Measurements from ENCODE around the gene RPS6KA2.

Gene RPS6KA2

DNA sequence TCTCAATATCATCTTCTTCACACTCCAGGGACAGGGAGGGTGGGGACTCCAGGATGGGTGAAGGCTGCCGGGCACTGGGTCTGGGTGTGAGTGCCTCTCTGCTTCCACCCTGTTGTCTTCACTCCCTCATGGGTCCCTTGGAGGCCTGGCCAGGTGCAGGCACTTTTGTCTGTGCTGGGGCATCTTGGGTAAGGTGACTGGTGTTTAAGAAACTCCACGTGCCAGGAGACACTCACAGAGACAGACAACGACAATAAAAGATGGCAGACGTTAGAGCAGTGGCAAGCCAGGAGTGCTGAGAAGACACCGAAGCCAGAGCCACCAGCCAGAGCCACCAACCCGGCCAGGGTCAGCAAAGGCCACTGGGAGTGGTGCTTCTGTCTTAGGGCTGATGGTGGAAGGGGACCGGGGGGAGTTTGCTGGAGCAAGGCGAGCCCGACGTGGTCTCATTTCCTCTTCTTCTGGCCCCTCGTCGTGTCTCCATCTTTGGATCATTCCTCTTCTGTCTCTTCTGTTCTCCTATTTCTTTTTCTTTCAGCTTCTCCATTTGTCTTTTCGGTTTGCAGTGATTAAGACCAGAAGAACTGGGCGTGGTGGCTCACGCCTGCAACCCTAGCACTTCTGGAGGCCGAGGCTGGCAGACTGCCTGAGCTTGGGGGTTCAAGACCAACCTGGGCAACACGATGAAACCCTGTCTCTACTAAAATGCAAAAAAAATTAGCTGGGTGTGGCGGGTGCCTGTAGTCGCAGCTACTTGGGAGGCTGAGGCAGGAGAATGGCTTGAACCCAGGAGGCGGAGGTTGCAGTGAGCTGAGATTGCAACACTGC is 131.3 kb downstream of the RPS6KA2 start:
- no peak for DNase-seq

DNA sequence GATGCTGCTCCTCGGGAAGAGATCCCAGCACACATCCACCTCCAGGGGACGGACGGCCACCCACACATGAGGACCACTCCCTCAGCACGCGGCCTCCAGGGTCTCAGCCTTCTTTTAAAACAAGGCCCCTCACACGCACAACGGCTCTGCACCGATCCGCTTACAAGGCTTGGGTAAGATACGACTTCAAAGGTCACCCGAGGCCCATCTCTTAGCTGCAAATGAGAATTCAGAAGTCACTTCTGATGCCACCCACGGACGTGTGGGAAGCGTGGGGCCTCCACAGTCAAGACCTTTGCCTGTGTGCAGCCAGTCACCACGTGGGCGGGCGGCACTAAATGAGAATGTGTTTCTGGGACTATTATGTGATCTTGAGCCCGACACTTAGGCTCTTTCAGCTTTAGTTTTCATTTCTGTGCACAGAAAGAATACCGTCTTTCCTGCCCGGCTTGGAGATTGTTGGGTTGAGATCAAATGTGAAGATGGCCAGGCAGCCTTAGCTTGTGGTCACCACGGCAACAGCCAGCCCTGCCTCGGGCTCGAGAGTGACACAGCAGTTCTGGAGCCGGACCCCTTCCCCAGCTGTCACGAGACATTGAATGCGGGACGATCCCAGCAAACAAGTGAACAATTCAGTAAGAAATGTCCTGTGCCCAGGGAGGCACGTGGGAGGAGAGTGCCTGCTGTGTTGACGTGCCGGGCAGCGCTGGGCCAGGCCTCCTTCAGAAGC is 132.1 kb downstream of the RPS6KA2 start:
- no peak for DNase-seq

DNA sequence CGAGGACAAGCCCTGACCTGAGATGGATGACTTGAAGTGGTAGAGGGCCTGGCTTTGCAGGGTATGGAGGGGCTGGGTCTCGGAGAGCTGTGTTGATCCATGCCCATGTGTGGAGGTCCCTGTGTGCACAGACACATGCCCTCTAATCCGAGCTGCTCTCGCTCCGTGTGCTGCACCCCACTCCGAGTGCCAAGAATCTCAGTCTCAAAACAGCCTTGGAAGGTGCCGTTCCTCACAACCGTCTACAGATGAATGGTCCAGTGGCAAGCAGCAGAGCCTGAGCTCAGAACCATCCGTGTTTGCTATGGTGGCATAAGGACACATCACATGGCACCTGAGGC is 133.0 kb downstream of the RPS6KA2 start:
- DNase-seq: no peak

DNA sequence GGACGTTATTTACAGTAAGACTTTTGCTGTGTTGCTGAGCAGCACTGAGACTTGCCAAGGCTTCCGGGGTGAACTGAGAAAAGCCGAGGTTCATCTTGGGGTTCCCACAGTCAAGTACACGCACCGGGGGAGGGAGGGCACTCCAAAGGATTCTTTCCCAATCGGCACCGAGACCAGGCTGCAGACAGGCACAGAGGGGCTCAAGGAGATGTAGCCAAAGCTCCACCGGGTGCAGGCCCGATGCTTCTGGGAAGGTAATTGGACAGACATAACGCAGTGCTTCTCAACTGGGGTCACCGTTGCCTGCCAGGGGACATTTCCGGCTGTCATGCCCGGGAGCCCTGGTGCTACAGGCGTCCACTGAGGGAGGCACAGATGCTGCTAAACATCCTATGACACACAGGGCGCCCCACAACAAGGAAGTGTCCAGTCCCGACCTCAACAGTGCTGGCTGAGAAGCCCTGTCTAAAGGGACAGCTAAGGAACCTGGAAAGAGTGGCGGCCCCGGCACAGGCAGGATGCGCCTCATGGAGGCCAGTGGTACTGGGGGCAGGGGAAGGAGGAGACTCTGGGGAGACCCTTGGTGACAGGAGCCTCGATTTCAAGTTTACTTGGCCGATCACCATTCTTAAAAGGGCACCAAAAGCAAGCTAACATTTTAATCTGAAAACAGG is 133.5 kb downstream of the RPS6KA2 start:
- no peak for DNase-seq

DNA sequence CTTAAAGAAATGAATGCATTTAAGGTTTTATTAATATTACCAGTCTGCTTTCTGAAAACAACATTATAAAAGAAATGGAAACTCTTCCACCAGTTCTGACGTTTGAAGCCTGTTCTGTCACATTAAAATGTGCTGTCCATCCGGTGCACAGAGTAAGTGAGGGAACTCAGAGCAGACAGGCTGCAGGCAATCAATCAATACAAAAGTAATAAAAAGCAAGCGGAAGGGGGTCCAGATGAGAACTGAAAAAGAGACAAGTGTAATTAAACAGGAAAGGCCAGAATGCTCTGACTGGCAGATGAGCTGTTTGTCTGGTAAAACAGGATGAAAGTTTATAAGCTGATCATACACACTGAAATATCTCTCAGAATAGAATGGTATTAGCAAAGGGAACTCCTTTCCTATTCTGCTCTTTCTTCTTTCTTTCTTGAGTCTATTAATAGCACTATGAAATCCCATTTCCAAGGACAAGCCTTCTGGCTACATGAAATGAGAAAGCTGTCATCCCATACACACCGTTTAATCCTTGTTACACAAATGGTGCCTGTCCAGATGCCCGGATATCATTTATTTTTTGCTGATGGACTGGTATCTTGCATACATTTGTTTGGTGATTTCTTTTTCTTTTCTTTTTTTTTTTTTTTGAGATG is 134.8 kb downstream of the RPS6KA2 start:
- no peak for DNase-seq

DNA sequence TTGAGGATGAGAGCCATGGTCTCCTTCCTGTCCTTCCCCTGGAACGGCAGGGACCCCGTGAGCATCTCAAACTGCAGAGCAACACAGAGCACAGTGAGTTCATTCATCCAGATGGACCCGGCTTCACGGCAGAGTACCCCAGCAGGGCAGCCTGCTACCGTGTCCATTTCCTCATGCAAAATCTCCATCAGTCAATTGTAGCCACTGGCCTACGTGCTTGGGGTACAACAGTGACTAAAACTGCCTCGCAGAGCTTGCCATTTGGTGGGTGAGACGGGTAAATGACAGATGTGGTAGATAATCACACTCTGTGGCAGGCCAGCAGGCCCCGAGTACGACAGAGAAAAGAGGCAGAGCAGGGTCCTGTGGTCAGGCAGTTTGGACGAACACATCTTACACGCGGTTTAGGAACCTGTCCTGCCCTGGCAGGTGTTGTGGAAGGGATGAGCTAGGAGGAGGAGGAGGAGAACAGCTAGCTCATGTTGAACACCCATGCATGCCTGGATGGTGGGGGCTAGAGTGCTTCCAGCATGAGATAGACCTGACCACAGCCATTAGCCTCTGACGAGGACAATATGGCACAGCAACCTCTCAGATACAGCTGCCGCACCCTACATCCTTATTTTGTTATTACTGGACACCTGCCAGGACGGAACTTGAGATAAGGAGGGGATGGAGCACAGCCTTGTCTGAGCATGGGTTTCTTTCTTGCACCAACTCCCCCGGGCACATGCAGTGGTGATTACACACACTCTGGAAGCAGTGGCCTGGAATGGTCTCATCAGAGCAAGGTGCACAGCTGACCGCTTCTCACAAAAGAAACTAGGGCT is 136.2 kb downstream of the RPS6KA2 start:
- DNase-seq: peak; percentile 41

DNA sequence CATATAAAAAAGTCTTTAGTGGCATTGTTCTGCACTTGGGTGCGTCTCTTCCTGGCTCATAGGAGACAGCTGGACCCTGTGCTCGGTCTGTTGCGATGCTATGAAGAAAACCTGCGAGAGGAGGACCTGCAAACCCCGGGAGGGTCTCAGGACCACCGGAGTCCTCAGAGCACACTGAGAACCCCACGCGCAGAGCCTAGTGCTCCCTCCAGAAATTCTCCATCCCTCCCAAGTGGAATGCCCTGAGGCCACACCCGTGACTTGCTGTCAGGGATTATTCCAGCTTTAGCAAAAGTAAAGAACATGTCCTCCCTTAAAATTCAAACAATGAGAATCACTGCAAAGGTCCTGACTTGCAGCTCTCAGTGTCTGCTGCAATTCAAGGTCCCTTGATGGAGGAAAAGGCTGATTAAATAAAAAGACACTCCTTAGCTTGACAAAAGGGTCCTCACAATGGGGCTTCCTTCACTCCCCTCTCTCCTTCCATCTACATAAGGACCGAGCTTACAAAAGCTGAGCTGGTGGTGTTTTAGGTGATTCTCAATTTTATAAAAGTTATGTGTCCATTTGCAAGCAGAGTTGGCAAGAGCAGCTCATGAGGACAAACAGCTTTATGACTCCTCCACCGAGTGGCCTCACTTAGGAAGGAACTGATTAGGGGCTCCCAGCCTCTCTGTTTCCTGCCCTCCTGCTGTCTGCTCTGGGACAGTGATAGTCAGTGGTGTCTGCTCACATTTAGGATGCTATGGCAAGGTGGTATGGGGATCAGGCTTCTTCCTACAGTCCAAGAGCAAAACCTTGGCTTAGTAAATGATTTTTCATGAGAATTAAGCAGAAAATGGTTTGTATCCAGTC is 137.5 kb downstream of the RPS6KA2 start:
- no peak for DNase-seq

DNA sequence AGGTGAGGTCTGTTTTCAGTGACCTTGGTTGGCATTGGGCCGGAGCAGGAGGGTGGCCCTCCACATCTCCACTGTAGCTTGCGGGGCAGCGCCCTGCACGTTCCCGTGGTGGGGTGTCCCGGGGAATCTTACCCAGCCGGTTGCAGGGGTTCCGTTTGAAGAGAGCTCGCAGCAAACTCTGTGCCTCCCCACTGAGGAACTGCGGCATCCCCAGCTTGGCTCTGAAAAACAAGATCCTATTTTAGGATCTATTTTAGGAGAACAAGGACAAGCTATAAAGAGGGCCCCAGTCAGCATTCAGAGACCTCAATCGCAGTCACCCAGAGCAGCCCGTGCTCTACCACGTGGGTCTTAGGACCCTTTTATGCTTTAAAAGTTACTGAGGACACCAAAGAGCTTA is 138.3 kb downstream of the RPS6KA2 start:
- no peak for DNase-seq

DNA sequence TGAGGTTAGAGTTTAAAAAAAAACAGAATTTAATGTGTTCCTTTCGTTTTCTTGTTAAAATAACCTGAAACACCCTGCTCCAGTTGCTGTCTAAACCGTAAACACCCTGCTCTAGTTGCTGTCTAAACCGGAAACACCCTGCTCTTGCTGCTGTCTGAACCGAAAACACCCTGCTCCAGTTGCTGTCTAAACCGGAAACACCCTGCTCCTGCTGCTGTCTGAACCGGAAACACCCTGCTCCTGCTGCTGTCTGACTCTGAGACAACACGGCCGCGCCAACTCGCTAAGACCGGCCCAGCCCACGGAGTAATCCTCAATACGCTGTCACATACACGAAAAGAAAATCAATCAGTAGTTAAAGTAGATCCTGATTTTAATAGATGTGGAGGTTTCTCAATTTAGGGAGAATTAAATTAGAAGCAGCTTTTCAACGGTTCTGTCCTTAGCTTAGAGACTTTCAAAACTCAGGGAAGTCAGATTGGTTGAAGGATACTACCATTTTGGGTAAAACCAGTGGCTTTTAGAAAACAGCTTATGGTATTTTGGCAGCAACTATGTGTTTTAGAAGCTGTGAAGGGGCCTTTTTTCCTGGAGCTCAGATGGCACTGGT is 138.9 kb downstream of the RPS6KA2 start:
- no peak for DNase-seq

DNA sequence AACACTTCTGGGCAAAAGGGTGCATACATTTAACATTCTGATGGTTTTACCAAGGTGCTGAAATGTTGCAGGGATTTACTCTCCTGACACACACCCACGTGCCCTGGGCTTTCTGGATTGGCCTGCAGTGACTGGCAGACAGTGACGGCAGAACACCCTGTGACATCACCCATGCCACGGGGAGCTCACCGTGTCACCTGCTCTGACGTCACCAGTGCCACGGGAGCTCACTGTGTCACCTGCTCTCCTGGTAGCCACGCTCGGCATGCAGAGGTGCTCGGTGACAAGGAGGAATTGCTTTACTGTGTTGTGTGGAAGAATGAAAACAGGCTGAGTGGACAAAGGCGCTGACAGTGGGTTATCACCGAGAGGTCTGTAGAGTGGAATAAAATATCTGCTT is 139.9 kb downstream of the RPS6KA2 start:
- DNase-seq: no peak

DNA sequence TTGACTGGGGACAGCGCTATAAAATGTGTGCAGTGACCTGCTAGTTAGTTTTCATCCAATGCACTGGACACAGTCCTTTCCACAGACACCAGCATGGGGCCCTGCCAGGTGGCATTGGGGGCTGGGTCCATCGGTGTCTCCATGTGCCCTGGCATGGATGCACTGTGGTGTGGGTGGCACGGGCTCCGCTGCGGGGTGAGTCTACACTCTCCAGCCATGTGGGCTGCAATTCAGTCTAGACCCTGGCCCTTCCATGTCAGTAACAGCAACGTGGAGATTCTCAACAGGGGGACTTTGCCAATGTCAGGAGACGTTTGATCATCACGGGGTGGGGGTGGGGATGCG is 140.5 kb downstream of the RPS6KA2 start:
- DNase-seq: no peak

DNA sequence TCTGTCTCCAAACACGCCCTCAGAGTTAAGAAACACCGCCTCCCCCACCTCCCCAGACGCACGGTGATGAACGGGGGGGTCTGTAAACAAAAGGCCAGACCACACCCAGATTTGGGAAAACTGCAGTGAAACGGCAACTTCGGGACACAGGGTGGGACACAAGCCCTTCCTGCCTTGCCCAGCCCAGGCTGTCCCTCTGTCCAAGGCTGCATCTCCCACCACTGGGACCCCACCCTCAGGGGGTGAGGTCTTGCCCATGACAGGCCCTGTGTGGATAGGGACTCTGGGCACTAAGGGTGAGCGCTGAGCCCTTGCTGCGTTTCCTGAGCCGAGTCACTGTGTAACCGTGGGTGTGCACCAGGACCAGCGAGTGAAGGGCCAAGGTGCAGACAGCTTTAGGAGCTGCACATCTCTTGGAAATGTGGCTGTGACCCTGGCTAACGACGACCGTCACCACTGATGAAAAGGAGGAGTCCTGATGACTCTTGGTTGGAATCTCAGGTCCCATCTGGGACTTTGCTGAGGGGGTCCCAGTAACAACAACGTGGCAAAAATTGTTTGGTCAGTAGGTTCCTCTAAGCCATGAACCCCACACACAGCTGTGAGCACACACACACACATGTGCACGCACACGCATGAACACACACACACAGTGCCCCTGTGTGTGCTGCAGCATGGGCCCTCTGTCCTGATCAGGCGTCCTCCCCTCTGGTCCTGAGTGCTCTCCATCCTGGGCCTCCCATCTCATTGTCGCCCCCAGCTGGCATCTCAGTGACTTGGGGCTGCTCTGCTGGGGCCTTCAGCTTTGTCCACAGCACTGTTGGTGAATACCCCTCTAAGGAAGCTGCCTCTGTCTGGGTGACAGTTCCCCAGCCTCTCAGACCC is 141.2 kb downstream of the RPS6KA2 start:
- no peak for DNase-seq

DNA sequence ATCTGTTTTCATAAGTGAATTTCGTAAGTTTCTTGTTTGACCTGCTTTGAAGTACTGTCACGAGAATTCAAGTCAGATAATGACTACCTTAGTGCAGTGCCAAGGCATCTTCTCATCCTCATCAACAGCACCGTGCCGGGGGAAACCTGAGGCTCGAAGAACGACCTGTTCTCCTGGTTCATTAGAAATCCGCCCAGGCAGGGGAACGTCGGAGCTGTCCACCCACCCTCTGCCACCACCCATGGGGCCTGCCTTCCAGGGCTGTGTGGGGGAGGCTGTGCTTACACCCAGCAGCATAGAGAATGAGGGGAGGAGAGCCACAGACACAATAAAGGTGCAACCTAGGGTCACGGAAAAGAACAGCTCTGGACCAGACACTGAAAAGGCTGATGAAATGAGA is 142.2 kb downstream of the RPS6KA2 start:
- no peak for DNase-seq

DNA sequence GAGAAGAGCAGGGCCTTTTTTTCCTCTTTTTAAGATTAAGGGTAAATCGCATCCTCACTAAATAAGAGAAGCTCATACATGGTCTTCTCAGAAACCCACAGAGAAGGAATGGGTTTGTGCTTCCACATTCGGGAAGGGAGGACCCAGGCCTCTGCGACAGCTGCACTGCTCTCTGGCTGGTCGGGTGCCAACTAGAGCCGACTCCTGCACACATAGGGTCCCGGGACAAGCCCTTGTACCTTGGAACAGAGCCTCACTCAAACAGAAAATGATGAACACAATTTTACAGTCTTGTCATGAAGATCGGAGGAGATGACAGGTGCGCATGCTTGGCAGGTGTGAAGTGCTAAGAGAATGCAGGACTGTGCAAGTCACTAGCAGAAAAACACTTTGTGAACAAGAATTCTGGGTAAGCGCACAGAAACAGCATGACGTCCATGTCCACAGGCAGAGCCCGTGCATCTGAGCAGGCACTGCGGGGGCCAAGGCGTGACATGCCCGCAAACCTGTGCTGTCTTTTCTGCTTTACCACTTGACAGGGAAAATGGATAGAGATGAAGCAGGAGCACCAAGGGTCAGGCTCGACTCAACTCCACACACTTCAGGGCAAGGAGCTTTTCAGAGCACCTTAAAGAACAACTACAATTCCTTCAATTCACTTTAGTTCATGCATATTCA is 143.3 kb downstream of the RPS6KA2 start:
- no peak for DNase-seq

DNA sequence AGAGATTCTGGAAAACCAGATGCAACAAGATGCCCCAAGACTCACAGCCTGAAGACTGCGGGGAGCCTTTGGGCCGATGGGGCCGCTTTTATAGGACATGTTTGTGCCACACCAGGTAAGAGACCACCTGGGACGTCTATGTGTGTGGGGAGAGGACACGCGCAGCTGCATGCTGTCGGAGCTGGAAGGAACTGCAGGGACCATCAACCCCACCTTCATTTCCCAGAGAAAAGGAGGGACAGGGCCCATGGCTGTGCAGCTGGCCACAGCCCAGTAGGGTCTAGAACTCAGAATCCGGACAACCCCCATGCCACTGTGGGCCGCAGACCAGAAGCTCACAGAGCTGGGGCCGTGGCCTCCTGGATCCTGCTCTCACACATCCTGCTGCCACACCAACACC is 144.0 kb downstream of the RPS6KA2 start:
- no peak for DNase-seq

DNA sequence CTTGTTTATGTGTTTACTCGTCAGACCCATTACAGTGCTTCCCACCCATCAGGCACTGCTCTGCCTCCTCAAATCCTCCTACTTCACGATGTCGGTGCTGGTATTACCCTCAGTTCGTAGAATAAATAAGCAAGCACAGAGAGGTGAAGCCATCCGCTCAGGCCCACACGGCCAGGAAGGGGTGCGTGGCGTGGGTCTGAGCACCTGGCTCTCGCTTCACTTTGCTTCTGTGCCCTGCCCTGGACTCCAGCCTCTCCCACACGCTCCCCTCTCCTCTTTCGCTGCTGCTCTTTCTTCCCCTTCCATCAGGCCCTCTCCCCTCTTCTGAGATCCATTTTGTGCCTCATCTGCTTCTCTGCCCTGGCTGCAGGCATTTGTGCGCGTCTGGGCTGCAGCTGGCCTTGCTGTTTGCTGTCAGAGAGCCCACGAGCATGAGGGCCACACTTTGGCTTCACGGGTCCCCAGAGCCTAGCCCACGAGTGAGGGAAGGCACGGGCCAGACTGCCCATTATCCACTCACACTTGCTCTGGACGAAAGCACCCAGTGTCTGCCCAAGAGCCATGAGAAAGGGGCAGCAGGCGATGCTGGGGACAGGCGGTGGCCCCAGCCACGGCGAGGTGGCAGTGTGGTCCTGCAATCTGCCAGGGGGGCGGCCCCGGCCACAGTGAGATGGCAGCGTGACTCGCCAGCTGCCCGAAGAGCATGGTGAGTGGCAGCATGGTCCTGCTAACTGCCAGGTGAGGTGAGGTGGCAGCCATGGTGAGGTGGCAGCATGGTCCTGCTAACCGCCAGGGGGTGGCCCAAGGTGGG is 148.1 kb downstream of the RPS6KA2 start:
- DNase-seq: no peak

DNA sequence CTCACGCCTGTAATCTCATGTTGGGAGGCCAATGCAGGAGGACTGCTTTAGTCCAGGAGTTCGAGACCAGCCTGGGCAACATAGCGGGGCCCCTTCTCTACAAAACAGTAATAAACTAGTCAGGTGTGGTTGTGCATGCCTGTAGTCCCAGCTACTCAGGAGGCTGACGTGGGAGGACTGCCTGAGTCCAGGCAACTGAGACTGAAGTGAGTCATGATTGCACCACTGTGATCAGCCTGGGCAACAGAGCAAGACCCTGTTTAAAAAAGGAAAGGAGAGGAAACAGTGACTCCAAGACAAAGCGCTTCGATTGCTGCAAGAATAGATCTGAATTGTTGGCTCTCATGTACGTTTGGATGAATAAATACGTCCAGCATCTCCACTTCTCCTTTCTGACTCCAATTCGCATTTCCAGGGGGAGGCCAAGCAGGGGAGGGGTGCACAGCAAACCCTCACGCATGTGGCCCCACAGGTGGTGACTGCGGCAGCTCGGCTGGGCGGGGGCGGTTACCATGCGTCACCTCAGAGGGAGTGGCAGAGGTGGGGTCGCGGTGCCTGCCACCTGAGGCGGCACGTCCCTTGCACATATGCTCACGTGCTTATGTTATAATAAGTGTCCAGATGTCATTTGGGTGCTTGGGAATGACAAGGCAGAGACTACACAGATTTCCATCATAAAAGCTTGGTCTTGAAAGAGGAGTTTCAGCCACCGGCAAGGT is 149.2 kb downstream of the RPS6KA2 start:
- no peak for DNase-seq

DNA sequence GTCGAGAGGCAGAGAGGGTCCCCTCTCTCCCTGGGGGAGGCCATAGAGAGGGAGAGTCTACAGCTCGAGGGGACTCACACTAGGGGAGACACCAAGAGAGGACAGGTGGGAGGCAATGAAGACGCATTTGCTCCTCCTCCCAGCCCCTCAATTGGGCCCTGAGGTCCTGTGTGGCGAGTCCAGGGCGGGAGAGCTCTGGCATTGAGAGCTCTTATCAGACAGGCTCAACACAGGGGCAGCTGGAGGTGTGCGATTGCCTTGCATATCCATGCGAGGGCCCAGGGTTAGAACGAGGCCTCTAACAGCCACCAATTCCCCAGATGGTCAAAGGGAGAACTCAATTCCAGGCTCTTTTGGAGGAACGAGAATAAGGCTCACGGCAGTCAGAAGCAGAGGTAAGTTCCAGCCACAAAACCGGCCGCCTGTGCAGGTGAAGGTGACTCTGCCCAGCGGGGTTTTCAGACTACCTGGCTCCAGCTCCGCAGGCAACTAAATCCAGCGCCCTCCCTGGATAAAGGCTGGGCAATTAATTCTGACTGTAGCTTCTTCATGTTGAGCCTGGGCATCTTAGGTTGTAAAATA is 150.3 kb downstream of the RPS6KA2 start:
- no peak for DNase-seq
